Lower leg skin (tissue), 3 donors: ENCODE measurements around the gene MLST8.

Experiments used
- CTCF ChIP-seq, 3 donors: fragments of 450-650 bp; IDR thresholded peaks; one replicate each; pipeline ENCODE4 v1.5.1; 2016; ENCODE audit warnings: antibody characterized with exemption in 3 of 3, mild to moderate bottlenecking in 3 of 3, moderate library complexity in 2 of 3
- POLR2A ChIP-seq, 2 donors: fragments of 450-650 bp; IDR thresholded peaks; one replicate each; pipeline ENCODE4 v1.6.1; 2016 to 2017; ENCODE audit warnings: antibody characterized with exemption in 2 of 2, mild to moderate bottlenecking in 1 of 2, moderate library complexity in 1 of 2

- TF ChIP-seq POLR2A (IDR thresholded peaks at IDR 0.05) (no peak), CTCF (IDR thresholded peaks at IDR 0.05) (no peak)
These were observed 38.5 kb downstream of the MLST8 start for GRCh38 chr16:2243781-2244180.
